ENCODE results near the gene SYTL2. TPM values are rescaled to one million over a fixed set of nuclear protein-coding genes. Genes with fewer than 3 reads are reported as not detected.

The SYTL2 gene
- total and polyA plus RNA-seq, 12 donors: 8.2 to 134 (median 19.4) TPM

- TF ChIP-seq POLR2A (IDR thresholded peaks at IDR 0.05) (no peak), CTCF (IDR thresholded peaks at IDR 0.05) (no peak)
- no peak overlapping the region for H3K4me3 ChIP-seq
- no peaks in the 10 kb centered on the region for H3K4me1 ChIP-seq (replicated peaks in 1 of 2)
- DNase-seq: no peak
- H3K27me3 ChIP-seq: no peaks in the 10 kb centered on the region
- no peaks in the 10 kb centered on the region for H3K9me3 ChIP-seq (replicated peaks in 1 of 3)
- no peak overlapping the region for H3K27ac ChIP-seq
- 78 to 90% (median 87%) methylated on average over 4 of the region's 4 CpGs for whole genome bisulfite sequencing, 4 donors
- intact Hi-C loops (cut with DNase I): no loop called here
- H3K36me3 ChIP-seq (replicated peaks in 1 of 2): no peaks in the 10 kb centered on the region
Observed at GRCh38 chr11:85764796-85765195, 46.1 kb downstream of the SYTL2 start.

DNA sequence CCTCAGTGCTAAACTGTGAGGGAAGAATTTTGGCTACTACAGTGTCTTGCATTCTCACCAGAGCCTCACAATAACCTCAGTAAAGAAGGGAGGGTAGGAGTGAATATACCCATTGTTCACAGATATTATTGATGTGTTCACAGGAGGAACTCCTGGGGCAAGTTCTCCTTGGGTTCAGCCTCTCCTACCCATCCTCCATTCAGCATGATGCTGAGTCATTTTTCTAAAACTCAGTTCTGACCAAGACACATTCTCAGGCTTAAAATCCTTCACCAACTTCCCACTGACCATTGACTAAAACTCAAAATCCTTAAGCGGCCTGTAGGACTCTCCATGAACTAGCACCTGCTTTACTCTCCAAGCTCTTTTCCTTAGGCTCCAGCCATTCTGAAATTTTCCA lies 48.7 kb downstream of the SYTL2 start:
- no peak for DNase-seq
- Histone ChIP-seq H3K4me3 (no peak overlapping the region), H3K4me1 (replicated peaks in 1 of 2) (no peaks in the 10 kb centered on the region), H3K36me3 (replicated peaks in 1 of 2) (no peaks in the 10 kb centered on the region), H3K27me3 (no peaks in the 10 kb centered on the region), H3K9me3 (replicated peaks in 1 of 3) (no peaks in the 10 kb centered on the region), H3K27ac (no peak overlapping the region)
- intact Hi-C loops (cut with DNase I): no loop called here
- 89 to 96% (median 94%) methylated on average over 1 of the region's 1 CpG for WGBS, 4 donors
- TF ChIP-seq POLR2A (IDR thresholded peaks at IDR 0.05) (no peak), CTCF (IDR thresholded peaks at IDR 0.05) (no peak)

GRCh38 chr11:85759915-85760314 lies 51.0 kb downstream of the SYTL2 start:
- no peaks in the 10 kb centered on the region for H3K4me1 ChIP-seq (replicated peaks in 1 of 2)
- TF ChIP-seq CTCF (IDR thresholded peaks at IDR 0.05) (no peak), POLR2A (IDR thresholded peaks at IDR 0.05) (no peak)
- H3K27me3 ChIP-seq: no peaks in the 10 kb centered on the region
- DNase-seq: no peak
- WGBS, 4 donors: 93 to 100% (median 99%) methylated on average over 2 of the region's 2 CpGs
- H3K9me3 ChIP-seq (replicated peaks in 1 of 3): no peaks in the 10 kb centered on the region
- no peak overlapping the region for H3K4me3 ChIP-seq
- intact Hi-C loops (cut with DNase I): no loop called here
- H3K36me3 ChIP-seq (replicated peaks in 1 of 2): no peaks in the 10 kb centered on the region
- no peak overlapping the region for H3K27ac ChIP-seq

- intact Hi-C loops (cut with DNase I): no loop called here
- Histone ChIP-seq H3K27me3 (no peaks in the 10 kb centered on the region), H3K4me3 (no peak overlapping the region), H3K36me3 (replicated peaks in 1 of 2) (no peaks in the 10 kb centered on the region), H3K4me1 (replicated peaks in 1 of 2) (no peaks in the 10 kb centered on the region), H3K9me3 (replicated peaks in 1 of 3) (no peaks in the 10 kb centered on the region), H3K27ac (no peak overlapping the region)
- TF ChIP-seq CTCF (IDR thresholded peaks at IDR 0.05): no peak
- TF ChIP-seq POLR2A (IDR thresholded peaks at IDR 0.05): no peak
- DNase-seq: no peak
- WGBS, 4 donors: 69 to 82% (median 78%) methylated on average over 1 of the region's 1 CpG
Observed at GRCh38 chr11:85758480-85759039, 52.4 kb downstream of the SYTL2 start.

Data from adrenal gland (tissue), 12 donors.